Myocyte (in vitro differentiated cells): ENCODE data around the gene CFAP52. TPM values are rescaled to one million over a fixed set of nuclear protein-coding genes. Genes with fewer than 3 reads are reported as not detected.
"Not testable (repeated sequence)": the region's sequence is repeated elsewhere in the genome, so short reads cannot be mapped to it uniquely, and the experiment has no call there.

Experiments
- DNase-seq: peaks from one replicate; pipeline ENCODE4 v3.0.0-alpha.2; 2012; ENCODE audit warnings: low read depth
- total RNA-seq: library from RNA; depleted of rRNA; stranded (reverse); fragments of >200 nt; gene quantifications from 2 replicates; pipeline ENCODE4 v1.2.3, GENCODE V29; 2014

CFAP52 gene
- total RNA-seq, 1 donor from 2014 or later: not detected

- DNase-seq: no peak
Observed at GRCh38 chr17:9645851-9646545, 69.6 kb downstream of the CFAP52 start.

GRCh38 chr17:9646546-9646885, 70.1 kb downstream of the CFAP52 start:
- DNase-seq: no peak

- no peak for DNase-seq
Observed at GRCh38 chr17:9647014-9647413, 70.6 kb downstream of the CFAP52 start.

- no peak for DNase-seq
Observed at GRCh38 chr17:9648521-9649110, 72.2 kb downstream of the CFAP52 start.

- no peak for DNase-seq
Observed at GRCh38 chr17:9658593-9659211, 82.3 kb downstream of the CFAP52 start.

- no peak for DNase-seq
Observed at GRCh38 chr17:9661027-9661426, 84.6 kb downstream of the CFAP52 start.

- not testable (repeated sequence) for DNase-seq
Observed at GRCh38 chr17:9663511-9663910, 87.1 kb downstream of the CFAP52 start.

GRCh38 chr17:9666461-9667050, 90.1 kb downstream of the CFAP52 start:
- no peak for DNase-seq

- no peak for DNase-seq
Observed at GRCh38 chr17:9668517-9668916, 92.1 kb downstream of the CFAP52 start.

- DNase-seq: no peak
Observed at GRCh38 chr17:9669551-9670008, 93.1 kb downstream of the CFAP52 start.

GRCh38 chr17:9670596-9670995, 94.2 kb downstream of the CFAP52 start:
- no peak for DNase-seq

GRCh38 chr17:9671559-9671958, 95.1 kb downstream of the CFAP52 start:
- DNase-seq: no peak

- no peak for DNase-seq
Observed at GRCh38 chr17:9672266-9672665, 95.8 kb downstream of the CFAP52 start.

- DNase-seq: no peak
Observed at GRCh38 chr17:9672691-9673090, 96.2 kb downstream of the CFAP52 start.

GRCh38 chr17:9676084-9676483, 99.6 kb downstream of the CFAP52 start:
- no peak for DNase-seq

- no peak for DNase-seq
Observed at GRCh38 chr17:9676820-9677310, 100.4 kb downstream of the CFAP52 start.

- no peak for DNase-seq
Observed at GRCh38 chr17:9677411-9677810, 101.0 kb downstream of the CFAP52 start.

- DNase-seq: no peak
Observed at GRCh38 chr17:9677896-9678295, 101.5 kb downstream of the CFAP52 start.

- DNase-seq: no peak
Observed at GRCh38 chr17:9684955-9685621, 108.6 kb downstream of the CFAP52 start.
